Panc1 (cell line): ENCODE measurements around the gene EIF3F. TPM values are rescaled to one million over a fixed set of nuclear protein-coding genes. Genes with fewer than 3 reads are reported as not detected.

Experiments used
- ATAC-seq: fragments of 200-7000 bp; cut with Tn5 transposase; 2 replicates; pipeline ENCODE4 v1.9.1; 2020; ENCODE audit warnings: mild to moderate bottlenecking, moderate library complexity
- BruUV-seq: library from RNA; stranded (reverse); fragments of 400-500 nt; replicated peaks from 2 replicates; lab custom pipeline; 2021; lab: Mats Ljungman, UMichigan
- CTCF ChIA-PET: fragments of 300-600 bp; sonication (Branson Sonifier 250); formaldehyde crosslinking; loops from one replicate; lab custom pipeline; 2022; ENCODE audit warnings: antibody characterized with exemption; lab: Charles Lee
- POLR2A ChIA-PET: fragments of 300-600 bp; sonication (Branson Sonifier 250); formaldehyde crosslinking; loops from one replicate; lab custom pipeline; 2022; ENCODE audit warnings: antibody characterized with exemption; lab: Charles Lee
- DNase-seq: peaks from one replicate; pipeline ENCODE4 v3.0.0-alpha.2; 2010; ENCODE audit warnings: low read depth, low spot score
- H3K27ac ChIP-seq: 2 replicates; pipeline ENCODE4 v1.5.1; 2011; ENCODE audit warnings: mild to moderate bottlenecking, low read length, inconsistent platforms
- H3K27me3 ChIP-seq: fragments of 200-500 bp; sonication (Bioruptor generic); 2 replicates; pipeline ENCODE4 v1.6.0; 2014; ENCODE audit warnings: low read length, inconsistent platforms; ENCODE audit not compliant: control insufficient read depth, insufficient read depth
- H3K36me3 ChIP-seq: fragments of 200-500 bp; sonication (Bioruptor generic); 2 replicates; pipeline ENCODE4 v1.5.1; 2014; ENCODE audit warnings: inconsistent platforms, mild to moderate bottlenecking, low read length, moderate library complexity; ENCODE audit not compliant: control insufficient read depth, insufficient read depth
- H3K4me1 ChIP-seq: 2 replicates; pipeline ENCODE4 v1.5.1; 2011; ENCODE audit warnings: inconsistent platforms, mild to moderate bottlenecking, low read length, moderate library complexity; ENCODE audit not compliant: control insufficient read depth, insufficient read depth
- H3K4me3 ChIP-seq, 2 experiments: 2 replicates each; pipeline ENCODE4 v1.5.1; 2011 to 2012; ENCODE audit warnings: low read depth in 2 of 2, low read length in 2 of 2, mild to moderate bottlenecking in 2 of 2, inconsistent platforms in 1 of 2, moderate library complexity in 1 of 2
- H3K9me3 ChIP-seq: fragments of 200-500 bp; sonication (Bioruptor generic); 2 replicates; pipeline ENCODE4 v1.5.1; 2014; ENCODE audit warnings: low read depth, mild to moderate bottlenecking, inconsistent platforms, low read length, moderate library complexity; ENCODE audit not compliant: control insufficient read depth, insufficient read depth
- POLR2AphosphoS5 ChIP-seq: IDR thresholded peaks from 2 replicates; pipeline ENCODE4 v1.6.1; 2012; ENCODE audit warnings: mild to moderate bottlenecking, low read depth, low read length, moderate library complexity
- SIN3A ChIP-seq: IDR thresholded peaks from 2 replicates; pipeline ENCODE4 v1.6.1; 2012; ENCODE audit warnings: low read depth, mild to moderate bottlenecking, low read length, moderate library complexity, borderline replicate concordance; ENCODE audit not compliant: insufficient read depth
- TCF7L2 ChIP-seq: IDR thresholded peaks from 2 replicates; pipeline ENCODE4 v1.6.1; 2011; ENCODE audit warnings: mild to moderate bottlenecking, low read depth, low read length, inconsistent platforms
- in situ Hi-C: cut with HindIII; loops from 2 replicates; pipeline ENCODE4 v1.10.0; 2016; ENCODE audit warnings: low sequenced_read_pairs, low pct_unique_long_range_greater_than_20kb
- intact Hi-C: fragments of 100-400 bp; cut with micrococcal nuclease; formaldehyde crosslinking; loops from one replicate; pipeline ENCODE4 v1.10.0; 2022; ENCODE audit not compliant: unreplicated experiment
- total RNA-seq: library from RNA; stranded (reverse); gene quantifications from one replicate; pipeline ENCODE4 v1.2.1, GENCODE V29; 2021; ENCODE audit not compliant: unreplicated experiment
- TF ChIP-seq, protein P1 (sequence below), 2 experiments: IDR thresholded peaks; 2 replicates each; pipeline ENCODE4 v1.6.1; 2011 to 2012; ENCODE audit warnings: low read depth in 2 of 2, control low read depth in 1 of 2, low read length in 1 of 2, mild to moderate bottlenecking in 1 of 2, moderate library complexity in 1 of 2; ENCODE audit not compliant: insufficient read depth in 1 of 2
- TF ChIP-seq, protein P2 (sequence below): fragments of 450-650 bp; IDR thresholded peaks from 2 replicates; pipeline ENCODE4 v1.5.1; 2017; ENCODE audit warnings: mild to moderate bottlenecking

Gene EIF3F
- total RNA-seq, 1 experiment from 2014 or later = 387 TPM

DNA sequence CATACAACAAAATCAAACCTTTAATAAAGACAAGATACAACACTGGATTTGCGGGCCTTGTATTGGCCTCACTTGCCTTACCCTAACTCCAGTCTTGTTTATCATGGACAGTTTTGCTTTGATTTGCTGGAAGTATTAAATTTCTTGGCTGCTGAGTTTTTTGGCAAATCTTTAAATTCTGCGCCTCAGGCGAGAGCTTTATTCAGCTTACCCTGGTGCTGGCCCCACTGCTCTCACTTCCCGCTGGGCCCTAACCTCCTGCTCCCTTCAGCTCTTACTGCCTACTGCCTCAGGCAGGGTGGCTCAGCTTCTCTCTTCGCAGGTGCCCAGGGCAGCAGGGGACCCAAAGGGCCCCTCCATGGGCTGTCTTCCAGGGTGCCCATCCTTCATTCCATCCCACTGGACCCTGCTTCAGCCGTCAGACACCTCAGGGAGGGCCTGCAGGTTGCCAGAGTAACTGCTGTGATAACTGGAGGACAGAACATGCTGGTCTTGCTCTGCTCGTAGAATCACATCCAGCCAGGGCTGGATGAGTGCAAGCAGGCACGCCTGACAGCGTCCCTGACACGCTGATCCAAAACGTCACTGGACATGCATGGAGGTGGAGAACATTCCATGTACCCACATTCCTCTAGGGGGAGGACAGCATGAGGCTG is 48.2 kb downstream of the EIF3F start:
- Histone ChIP-seq H3K36me3 (no peaks in the 10 kb centered on the region), H3K27ac (no peak overlapping the region), H3K27me3 (no peaks in the 10 kb centered on the region; the same call in 1 of the 2 replicates), H3K4me3 (no peak overlapping the region), H3K4me1 (no peaks in the 10 kb centered on the region), H3K9me3 (no peaks in the 10 kb centered on the region)
- no TSS peak for BruUV-seq
- ChIA-PET CTCF (interaction anchor here (0.6 to 3.6 kb wide), 3 partner anchors 55 to 173 kb away, joined by 4 to 35 read pairs (median 5); no protein-coding TSS in a partner anchor), POLR2A (no interaction called here)
- ATAC-seq = no peak
- intact Hi-C loops = no loop called here
- TF ChIP-seq, protein P1, sequence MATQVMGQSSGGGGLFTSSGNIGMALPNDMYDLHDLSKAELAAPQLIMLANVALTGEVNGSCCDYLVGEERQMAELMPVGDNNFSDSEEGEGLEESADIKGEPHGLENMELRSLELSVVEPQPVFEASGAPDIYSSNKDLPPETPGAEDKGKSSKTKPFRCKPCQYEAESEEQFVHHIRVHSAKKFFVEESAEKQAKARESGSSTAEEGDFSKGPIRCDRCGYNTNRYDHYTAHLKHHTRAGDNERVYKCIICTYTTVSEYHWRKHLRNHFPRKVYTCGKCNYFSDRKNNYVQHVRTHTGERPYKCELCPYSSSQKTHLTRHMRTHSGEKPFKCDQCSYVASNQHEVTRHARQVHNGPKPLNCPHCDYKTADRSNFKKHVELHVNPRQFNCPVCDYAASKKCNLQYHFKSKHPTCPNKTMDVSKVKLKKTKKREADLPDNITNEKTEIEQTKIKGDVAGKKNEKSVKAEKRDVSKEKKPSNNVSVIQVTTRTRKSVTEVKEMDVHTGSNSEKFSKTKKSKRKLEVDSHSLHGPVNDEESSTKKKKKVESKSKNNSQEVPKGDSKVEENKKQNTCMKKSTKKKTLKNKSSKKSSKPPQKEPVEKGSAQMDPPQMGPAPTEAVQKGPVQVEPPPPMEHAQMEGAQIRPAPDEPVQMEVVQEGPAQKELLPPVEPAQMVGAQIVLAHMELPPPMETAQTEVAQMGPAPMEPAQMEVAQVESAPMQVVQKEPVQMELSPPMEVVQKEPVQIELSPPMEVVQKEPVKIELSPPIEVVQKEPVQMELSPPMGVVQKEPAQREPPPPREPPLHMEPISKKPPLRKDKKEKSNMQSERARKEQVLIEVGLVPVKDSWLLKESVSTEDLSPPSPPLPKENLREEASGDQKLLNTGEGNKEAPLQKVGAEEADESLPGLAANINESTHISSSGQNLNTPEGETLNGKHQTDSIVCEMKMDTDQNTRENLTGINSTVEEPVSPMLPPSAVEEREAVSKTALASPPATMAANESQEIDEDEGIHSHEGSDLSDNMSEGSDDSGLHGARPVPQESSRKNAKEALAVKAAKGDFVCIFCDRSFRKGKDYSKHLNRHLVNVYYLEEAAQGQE (IDR thresholded peaks at IDR 0.05; ENCODE audit: insufficient read depth in 1 of 2, low read depth in 2 of 2, low read length in 1 of 2) = no peak
- TF ChIP-seq, protein P2, sequence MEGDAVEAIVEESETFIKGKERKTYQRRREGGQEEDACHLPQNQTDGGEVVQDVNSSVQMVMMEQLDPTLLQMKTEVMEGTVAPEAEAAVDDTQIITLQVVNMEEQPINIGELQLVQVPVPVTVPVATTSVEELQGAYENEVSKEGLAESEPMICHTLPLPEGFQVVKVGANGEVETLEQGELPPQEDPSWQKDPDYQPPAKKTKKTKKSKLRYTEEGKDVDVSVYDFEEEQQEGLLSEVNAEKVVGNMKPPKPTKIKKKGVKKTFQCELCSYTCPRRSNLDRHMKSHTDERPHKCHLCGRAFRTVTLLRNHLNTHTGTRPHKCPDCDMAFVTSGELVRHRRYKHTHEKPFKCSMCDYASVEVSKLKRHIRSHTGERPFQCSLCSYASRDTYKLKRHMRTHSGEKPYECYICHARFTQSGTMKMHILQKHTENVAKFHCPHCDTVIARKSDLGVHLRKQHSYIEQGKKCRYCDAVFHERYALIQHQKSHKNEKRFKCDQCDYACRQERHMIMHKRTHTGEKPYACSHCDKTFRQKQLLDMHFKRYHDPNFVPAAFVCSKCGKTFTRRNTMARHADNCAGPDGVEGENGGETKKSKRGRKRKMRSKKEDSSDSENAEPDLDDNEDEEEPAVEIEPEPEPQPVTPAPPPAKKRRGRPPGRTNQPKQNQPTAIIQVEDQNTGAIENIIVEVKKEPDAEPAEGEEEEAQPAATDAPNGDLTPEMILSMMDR = no peak
- TF ChIP-seq TCF7L2 (no peak), SIN3A (no peak), POLR2AphosphoS5 (no peak)
- in situ Hi-C loops = no loop called here
- no peak for DNase-seq

DNA sequence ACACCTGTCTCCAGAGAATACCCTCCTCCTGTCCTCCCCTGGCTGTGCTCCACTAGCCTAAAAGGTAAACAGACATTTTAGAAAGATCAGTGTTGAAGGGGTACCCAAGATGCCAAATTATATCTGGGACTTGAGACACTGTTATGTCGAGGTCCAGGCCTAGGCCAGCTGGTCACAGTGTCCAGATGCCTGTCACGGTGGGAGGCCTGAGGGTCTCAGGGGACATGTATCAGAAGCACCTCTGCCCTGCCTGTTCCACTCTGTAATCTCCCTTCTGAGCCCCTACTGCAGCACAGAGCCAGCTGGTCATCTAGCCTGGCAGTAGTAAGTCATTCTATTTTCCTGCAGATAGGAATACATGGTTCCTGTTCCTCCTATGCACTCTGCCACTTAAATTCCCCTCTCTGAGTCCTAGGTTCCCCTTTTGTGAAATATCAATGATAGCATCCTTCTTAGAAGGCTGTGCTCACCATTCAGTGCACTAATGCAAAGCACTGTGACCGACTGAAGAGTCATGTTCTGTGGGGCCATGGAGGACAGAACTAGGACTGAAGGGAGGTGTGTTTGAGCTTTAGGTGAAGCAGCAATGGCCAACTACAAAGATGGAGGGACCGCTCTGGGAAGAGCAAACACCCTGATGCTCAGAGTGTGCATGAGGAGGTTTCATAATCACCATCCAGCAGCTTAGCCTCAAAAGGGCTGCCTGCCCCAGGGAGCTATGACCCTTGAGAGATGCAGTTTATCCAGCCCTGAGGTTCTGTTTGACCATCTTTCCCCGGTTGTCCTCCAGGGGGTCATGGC is 49.1 kb downstream of the EIF3F start:
- ATAC-seq (no peak), DNase-seq (no peak)
- H3K27me3 ChIP-seq = no peaks in the 10 kb centered on the region; the same call in 1 of the 2 replicates
- H3K9me3 ChIP-seq = no peaks in the 10 kb centered on the region
- H3K27ac ChIP-seq = no peak overlapping the region
- no peaks in the 10 kb centered on the region for H3K36me3 ChIP-seq
- ChIA-PET POLR2A (no interaction called here), CTCF (no interaction called here)
- no peaks in the 10 kb centered on the region for H3K4me1 ChIP-seq
- in situ Hi-C loops = no loop called here
- no peak for TF ChIP-seq TCF7L2
- intact Hi-C loops = no loop called here
- H3K4me3 ChIP-seq = no peak overlapping the region
- BruUV-seq = no TSS peak
